WTC11 (cell line): ENCODE measurements around the gene FSTL4. TPM values are rescaled to one million over a fixed set of nuclear protein-coding genes. Genes with fewer than 3 reads are reported as not detected.

Experiments used
- ATAC-seq: fragments of 200-7000 bp; cut with Tn5 transposase; 2 replicates; pipeline ENCODE4 v1.10.0; 2021; ENCODE audit warnings: mild to moderate bottlenecking, moderate library complexity
- CTCF ChIA-PET: fragments of 300-600 bp; sonication (Branson Sonifier 250); formaldehyde crosslinking; loops from one replicate; lab custom pipeline; 2021; ENCODE audit warnings: antibody characterized with exemption; lab: Charles Lee
- POLR2A ChIA-PET: fragments of 350-600 bp; sonication (Branson Sonifier 250); formaldehyde crosslinking; loops from one replicate; lab custom pipeline; 2021; ENCODE audit warnings: antibody characterized with exemption; lab: Charles Lee
- DNase-seq: peaks from one replicate; pipeline ENCODE4 v3.0.0; 2021; ENCODE audit warnings: low spot score
- H3K27ac Mint-ChIP-seq: 2 replicates; pipeline ENCODE4 v1.8.0; 2021; ENCODE audit warnings: mixed read lengths
- H3K27me3 Mint-ChIP-seq: 2 replicates; pipeline ENCODE4 v1.8.0; 2021; ENCODE audit warnings: low read depth, mild to moderate bottlenecking, moderate library complexity, mixed read lengths
- H3K36me3 Mint-ChIP-seq: 2 replicates; pipeline ENCODE4 v1.8.0; 2021; ENCODE audit warnings: mixed read lengths
- H3K4me1 Mint-ChIP-seq: 2 replicates; pipeline ENCODE4 v1.8.0; 2022; ENCODE audit warnings: mixed read lengths
- H3K4me3 Mint-ChIP-seq: 2 replicates; pipeline ENCODE4 v1.8.0; 2021; ENCODE audit warnings: mild to moderate bottlenecking, moderate library complexity, mixed read lengths
- H3K9me3 Mint-ChIP-seq: 2 replicates; pipeline ENCODE4 v1.8.0; 2021; ENCODE audit warnings: mixed read lengths
- AR ChIP-seq: fragments of 250-450 bp; sonication (Bioruptor Pico); IDR thresholded peaks from 2 replicates; pipeline ENCODE4 v1.9.0; 2021; ENCODE audit warnings: mild to moderate bottlenecking
- CTCF ChIP-seq: fragments of 200-600 bp; IDR thresholded peaks from 2 replicates; pipeline ENCODE4 v1.8.0; 2022; ENCODE audit warnings: antibody characterized with exemption
- EMX1 ChIP-seq: fragments of 250-450 bp; sonication (Bioruptor Pico); IDR thresholded peaks from 2 replicates; pipeline ENCODE4 v1.8.0; 2021; ENCODE audit warnings: mild to moderate bottlenecking
- ERG ChIP-seq: fragments of 250-450 bp; sonication (Bioruptor Pico); IDR thresholded peaks from 2 replicates; pipeline ENCODE4 v1.8.0; 2021; ENCODE audit warnings: mild to moderate bottlenecking
- ESRRA ChIP-seq: sonication (generic); formaldehyde crosslinking; IDR thresholded peaks from 2 replicates; pipeline ENCODE4 v1.8.1; 2022; ENCODE audit warnings: mild to moderate bottlenecking, missing genetic modification reagents, borderline replicate concordance
- FOXK1 ChIP-seq: sonication (generic); formaldehyde crosslinking; IDR thresholded peaks from 2 replicates; pipeline ENCODE4 v1.8.0; 2022; ENCODE audit warnings: mild to moderate bottlenecking, moderate library complexity, missing genetic modification reagents
- GTF2I ChIP-seq: fragments of 250-450 bp; sonication (Bioruptor Pico); conservative IDR thresholded peaks from 2 replicates; pipeline ENCODE4 v1.4.0; 2021; ENCODE audit warnings: mild to moderate bottlenecking
- NFE2L1 ChIP-seq: sonication (generic); formaldehyde crosslinking; IDR thresholded peaks from 2 replicates; pipeline ENCODE4 v1.8.1; 2023; ENCODE audit warnings: missing genetic modification reagents
- NR2C2 ChIP-seq: sonication (generic); formaldehyde crosslinking; IDR thresholded peaks from 2 replicates; pipeline ENCODE4 v1.8.0; 2022; ENCODE audit warnings: mild to moderate bottlenecking, missing genetic modification reagents
- RELA ChIP-seq: sonication (generic); formaldehyde crosslinking; IDR thresholded peaks from 2 replicates; pipeline ENCODE4 v1.8.1; 2022; ENCODE audit warnings: missing genetic modification reagents, mild to moderate bottlenecking, borderline replicate concordance
- TCF7 ChIP-seq: sonication (generic); formaldehyde crosslinking; IDR thresholded peaks from 2 replicates; pipeline ENCODE4 v1.8.0; 2022; ENCODE audit warnings: mild to moderate bottlenecking, low read depth, missing genetic modification reagents, moderate library complexity
- ZNF232 ChIP-seq: sonication (generic); formaldehyde crosslinking; IDR thresholded peaks from 2 replicates; pipeline ENCODE4 v1.8.0; 2022; ENCODE audit warnings: mild to moderate bottlenecking, missing genetic modification reagents
- ZNF263 ChIP-seq: sonication (generic); formaldehyde crosslinking; IDR thresholded peaks from 2 replicates; pipeline ENCODE4 v1.8.1; 2022; ENCODE audit warnings: low read depth, mild to moderate bottlenecking, moderate library complexity, missing genetic modification reagents
- total RNA-seq: library from RNA; stranded (reverse); gene quantifications from 3 replicates; pipeline ENCODE4 v1.2.3, GENCODE V29; 2021
- TF ChIP-seq, protein P1 (sequence below): sonication (generic); formaldehyde crosslinking; IDR thresholded peaks from 2 replicates; pipeline ENCODE4 v1.8.1; 2022; ENCODE audit warnings: mild to moderate bottlenecking, moderate library complexity, missing genetic modification reagents
- TF ChIP-seq, protein P2 (sequence below): sonication (generic); formaldehyde crosslinking; IDR thresholded peaks from 2 replicates; pipeline ENCODE4 v1.8.0; 2022; ENCODE audit warnings: mild to moderate bottlenecking, missing genetic modification reagents
- TF ChIP-seq, protein P3 (sequence below): sonication (generic); formaldehyde crosslinking; IDR thresholded peaks from 2 replicates; pipeline ENCODE4 v1.8.1; 2023; ENCODE audit warnings: mild to moderate bottlenecking, missing genetic modification reagents

The FSTL4 gene
- total RNA-seq, 1 experiment from 2014 or later, result 6.1 TPM

GRCh38 chr5:133205204-133205603 is 407.1 kb downstream of the FSTL4 start:
- Mint-ChIP-seq H3K27ac (no peak overlapping the region), H3K9me3 (0 out of 2 replicates have a peak, but pooled peaks cover 4% of the 10 kb centered on the region), H3K4me1 (no peaks in the 10 kb centered on the region), H3K4me3 (no peak overlapping the region), H3K27me3 (no peaks in the 10 kb centered on the region), H3K36me3 (no peaks in the 10 kb centered on the region)
- TF ChIP-seq RELA (CRISPR knock-in tag), result no peak
- TF ChIP-seq ESRRA, result no peak
- TF ChIP-seq, protein P1, sequence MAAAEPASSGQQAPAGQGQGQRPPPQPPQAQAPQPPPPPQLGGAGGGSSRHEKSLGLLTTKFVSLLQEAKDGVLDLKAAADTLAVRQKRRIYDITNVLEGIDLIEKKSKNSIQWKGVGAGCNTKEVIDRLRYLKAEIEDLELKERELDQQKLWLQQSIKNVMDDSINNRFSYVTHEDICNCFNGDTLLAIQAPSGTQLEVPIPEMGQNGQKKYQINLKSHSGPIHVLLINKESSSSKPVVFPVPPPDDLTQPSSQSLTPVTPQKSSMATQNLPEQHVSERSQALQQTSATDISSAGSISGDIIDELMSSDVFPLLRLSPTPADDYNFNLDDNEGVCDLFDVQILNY (CRISPR knock-in tag), result no peak
- TF ChIP-seq CTCF, result no peak
- TF ChIP-seq AR, result no peak
- no peak for TF ChIP-seq NFE2L1 (CRISPR knock-in tag)
- ChIA-PET CTCF (no interaction called here), POLR2A (no interaction called here)
- DNase-seq (no peak), ATAC-seq (no peak)

DNA sequence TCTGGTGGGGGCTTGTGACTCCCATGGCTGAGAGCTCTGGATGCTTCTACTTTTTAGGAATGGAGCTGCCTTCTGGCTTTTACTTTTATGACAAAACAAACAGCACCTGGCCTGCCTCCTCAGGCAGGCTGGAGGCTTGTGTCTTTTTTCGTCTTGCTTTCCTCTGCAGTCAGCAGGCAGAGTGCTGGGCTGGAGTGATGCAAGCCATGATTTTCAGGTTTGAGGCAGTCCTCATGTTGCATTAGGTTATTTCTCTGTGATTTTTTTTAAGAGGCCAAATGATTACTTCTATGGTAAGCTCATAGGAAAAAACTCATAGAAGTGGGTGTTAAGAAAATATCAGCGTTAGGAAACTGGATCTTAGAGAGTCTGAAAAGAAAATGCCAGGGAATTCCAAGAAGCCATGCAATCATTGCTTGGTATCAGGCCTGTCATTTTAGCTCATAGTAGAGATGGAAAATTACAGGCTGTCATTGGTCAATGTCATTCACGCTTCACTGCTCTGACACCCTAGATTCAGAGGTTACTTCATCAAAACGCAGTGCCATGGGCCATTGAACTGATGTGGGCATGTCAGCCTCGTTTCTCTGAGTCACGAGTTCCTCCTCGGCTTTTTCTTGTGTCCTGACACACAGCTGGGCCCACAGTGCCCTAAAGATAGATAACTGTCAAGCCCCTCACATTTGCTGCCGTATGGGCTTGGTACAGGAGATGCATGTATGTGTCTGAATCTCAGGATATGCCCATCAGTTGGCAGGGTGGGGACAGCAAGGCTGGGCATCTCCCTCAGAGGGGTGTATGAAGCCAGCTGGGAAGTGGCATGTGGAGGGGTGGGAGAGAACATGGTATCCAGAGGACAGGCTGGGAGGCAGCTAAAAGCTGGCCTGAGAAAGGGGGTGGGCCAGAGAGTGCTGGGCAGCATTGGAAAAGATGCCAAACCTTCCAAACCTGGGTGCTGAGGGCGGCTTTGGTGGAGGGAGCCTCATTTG is 408.7 kb downstream of the FSTL4 start:
- ChIA-PET CTCF (interaction anchor here (1.4 kb wide), 1 partner anchor 218 kb away, joined by 5 read pairs; no protein-coding TSS in a partner anchor), POLR2A (no interaction called here)
- no peak for DNase-seq
- Mint-ChIP-seq H3K27me3 (no peaks in the 10 kb centered on the region), H3K27ac (no peak overlapping the region), H3K4me3 (no peak overlapping the region), H3K4me1 (no peaks in the 10 kb centered on the region), H3K36me3 (no peaks in the 10 kb centered on the region), H3K9me3 (0 out of 2 replicates have a peak, but pooled peaks cover 4% of the 10 kb centered on the region)
- TF ChIP-seq RELA (CRISPR knock-in tag) (no peak), TCF7 (CRISPR knock-in tag) (no peak), ZNF263 (no peak), EMX1 (CRISPR knock-in tag) (no peak), FOXK1 (no peak), GTF2I (no peak), ZNF232 (CRISPR knock-in tag) (no peak), ERG (no peak), NR2C2 (CRISPR knock-in tag) (no peak)
- TF ChIP-seq, protein P2, sequence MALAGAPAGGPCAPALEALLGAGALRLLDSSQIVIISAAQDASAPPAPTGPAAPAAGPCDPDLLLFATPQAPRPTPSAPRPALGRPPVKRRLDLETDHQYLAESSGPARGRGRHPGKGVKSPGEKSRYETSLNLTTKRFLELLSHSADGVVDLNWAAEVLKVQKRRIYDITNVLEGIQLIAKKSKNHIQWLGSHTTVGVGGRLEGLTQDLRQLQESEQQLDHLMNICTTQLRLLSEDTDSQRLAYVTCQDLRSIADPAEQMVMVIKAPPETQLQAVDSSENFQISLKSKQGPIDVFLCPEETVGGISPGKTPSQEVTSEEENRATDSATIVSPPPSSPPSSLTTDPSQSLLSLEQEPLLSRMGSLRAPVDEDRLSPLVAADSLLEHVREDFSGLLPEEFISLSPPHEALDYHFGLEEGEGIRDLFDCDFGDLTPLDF (CRISPR knock-in tag), result no peak
- TF ChIP-seq, protein P3, sequence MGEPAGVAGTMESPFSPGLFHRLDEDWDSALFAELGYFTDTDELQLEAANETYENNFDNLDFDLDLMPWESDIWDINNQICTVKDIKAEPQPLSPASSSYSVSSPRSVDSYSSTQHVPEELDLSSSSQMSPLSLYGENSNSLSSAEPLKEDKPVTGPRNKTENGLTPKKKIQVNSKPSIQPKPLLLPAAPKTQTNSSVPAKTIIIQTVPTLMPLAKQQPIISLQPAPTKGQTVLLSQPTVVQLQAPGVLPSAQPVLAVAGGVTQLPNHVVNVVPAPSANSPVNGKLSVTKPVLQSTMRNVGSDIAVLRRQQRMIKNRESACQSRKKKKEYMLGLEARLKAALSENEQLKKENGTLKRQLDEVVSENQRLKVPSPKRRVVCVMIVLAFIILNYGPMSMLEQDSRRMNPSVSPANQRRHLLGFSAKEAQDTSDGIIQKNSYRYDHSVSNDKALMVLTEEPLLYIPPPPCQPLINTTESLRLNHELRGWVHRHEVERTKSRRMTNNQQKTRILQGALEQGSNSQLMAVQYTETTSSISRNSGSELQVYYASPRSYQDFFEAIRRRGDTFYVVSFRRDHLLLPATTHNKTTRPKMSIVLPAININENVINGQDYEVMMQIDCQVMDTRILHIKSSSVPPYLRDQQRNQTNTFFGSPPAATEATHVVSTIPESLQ (CRISPR knock-in tag), result no peak
- no peak for ATAC-seq
